Heart left ventricle (tissue), 16 donors: ENCODE measurements around the gene KCND3. TPM values are rescaled to one million over a fixed set of nuclear protein-coding genes. Genes with fewer than 3 reads are reported as not detected.

Experiments
- ATAC-seq, 4 donors: fragments of 200-7000 bp; cut with Tn5 transposase; one replicate each; pipeline ENCODE4 v1.9.1; 2020 to 2022; ENCODE audit warnings: moderate library complexity in 4 of 4, mild to moderate bottlenecking in 3 of 4, moderate number of reproducible peaks in 1 of 4
- DNase-seq, 5 donors: peaks; one replicate each; pipeline ENCODE4 v3.0.0-alpha.2; 2020
- H3K27ac ChIP-seq, 12 donors: fragments of 200-600 bp; sonication (generic) in 4 of 12; one replicate each; pipeline versions ENCODE4 v1.5.0 to v1.8.0; 2016 to 2022; ENCODE audit warnings: mild to moderate bottlenecking in 2 of 12
- H3K27me3 ChIP-seq, 9 donors: fragments of 200-600 bp; sonication (generic) in 2 of 9; one replicate each; pipeline versions ENCODE4 v1.5.1 to v1.8.0; 2016 to 2022; ENCODE audit warnings: mild to moderate bottlenecking in 3 of 9
- H3K36me3 ChIP-seq, 9 donors: fragments of 200-600 bp; sonication (generic) in 2 of 9; one replicate each; pipeline versions ENCODE4 v1.5.0 to v1.8.0; 2018 to 2022; ENCODE audit warnings: mild to moderate bottlenecking in 2 of 9
- H3K4me1 ChIP-seq, 12 donors: fragments of 200-600 bp; sonication (generic) in 4 of 12; one replicate each; pipeline versions ENCODE4 v1.5.0 to v1.8.0; 2016 to 2022; ENCODE audit warnings: mild to moderate bottlenecking in 3 of 12
- H3K4me3 ChIP-seq, 12 donors: fragments of 200-600 bp; sonication (generic) in 4 of 12; one replicate each; pipeline versions ENCODE4 v1.5.0 to v1.8.0; 2017 to 2022; ENCODE audit warnings: mild to moderate bottlenecking in 9 of 12, moderate library complexity in 4 of 12
- H3K9me3 ChIP-seq, 12 donors: fragments of 200-600 bp; sonication (generic) in 4 of 12; one replicate each; pipeline versions ENCODE4 v1.5.0 to v1.8.0; 2016 to 2022; ENCODE audit warnings: mild to moderate bottlenecking in 1 of 12
- POLR2A ChIP-seq, 2 donors: fragments of 450-650 bp; IDR thresholded peaks; one replicate each; pipeline ENCODE4 v1.6.1; 2017; ENCODE audit warnings: antibody characterized with exemption in 2 of 2, mild to moderate bottlenecking in 2 of 2, moderate library complexity in 2 of 2
- WGBS, 4 donors: extraction: QIAGEN DNeasy Blood & Tissue Kit in 2 of 4; methylation state at CpG; one replicate each; pipeline versions ENCODE4 v1.1.5 to v1.1.7; 2013 to 2018; 5-methylcytosine and 5-hydroxymethylcytosine counted together
- intact Hi-C, 10 donors: fragments of 100-400 bp; cut with DNase I; formaldehyde crosslinking; loops; one replicate each; pipeline versions ENCODE4 v1.11.1 to v1.14.2; 2022
- polyA plus RNA-seq, 2 donors: library from polyadenylated mRNA; stranded (reverse); fragments of 200-250 nt; gene quantifications; one replicate each; pipeline ENCODE4 v1.2.3, GENCODE V29; 2013
- total RNA-seq, 9 donors: library from RNA; depleted of rRNA in 2 of 9; stranded (reverse); fragments of >200 nt in 2 of 9; fragmentation: NEBNext Ultra II Directional in 3 of 9; extraction: Animal tissue kit (Norgen Biotek cat#: 25700) in 3 of 9; gene quantifications; one replicate each; pipeline versions ENCODE4 v1.1.0 to v1.2.4, GENCODE V29; 2016 to 2023
- TF ChIP-seq, protein P1 (sequence below), 12 donors: fragments of 200-600 bp; sonication (generic) in 4 of 12; IDR thresholded peaks; one replicate each; pipeline versions ENCODE4 v1.5.0 to v1.8.0; 2018 to 2022; ENCODE audit warnings: antibody characterized with exemption in 12 of 12, mild to moderate bottlenecking in 5 of 12
- donor health status: ischemic (EF 13 %, LVEDD 7.1; RV severe dilation, severe dysfunction).
- donor health status: healthy with polysubstance abuse.
- donor health status: DM: no; HTN: yes; CAD: no.
- donor health status: DM: no; HTN: no; CAD: no.
- donor health status: ischemic (EF 25% LVEDD 6.9; RV normal size, moderate dysfunction).
- donor health status: ischemic (EF 25% LVEDD 5.7; RV mildly dilated, moderate dysfunction).
- donor health status: healthy.
- donor health status: DM: yes; HTN: yes; CAD: no.
- donor health status: ischemic (EF 35%, LVEDD 5.7; RV mildly dilated, moderate dysfunction).
- donor health status: nonischemic (EF 11% LVEDD 7.7; RV severe dilation, severe dysfunction).
- donor health status: DM: yes; HTN: yes; CAD: no.
- donor health status: PGD.
- donor health status: ischemic (EF 29% LVEDD 5.4; RV normal size, mild dysfunction).
- donor health status: nonischemic (EF 23%, LVEDD 6.1; RV moderate dilation, normal function).

Gene KCND3
- total and polyA plus RNA-seq, 11 donors, result 7.2 to 23.0 (median 15.3) TPM

- TF ChIP-seq POLR2A (IDR thresholded peaks at IDR 0.05), result no peak
- TF ChIP-seq, protein P1, sequence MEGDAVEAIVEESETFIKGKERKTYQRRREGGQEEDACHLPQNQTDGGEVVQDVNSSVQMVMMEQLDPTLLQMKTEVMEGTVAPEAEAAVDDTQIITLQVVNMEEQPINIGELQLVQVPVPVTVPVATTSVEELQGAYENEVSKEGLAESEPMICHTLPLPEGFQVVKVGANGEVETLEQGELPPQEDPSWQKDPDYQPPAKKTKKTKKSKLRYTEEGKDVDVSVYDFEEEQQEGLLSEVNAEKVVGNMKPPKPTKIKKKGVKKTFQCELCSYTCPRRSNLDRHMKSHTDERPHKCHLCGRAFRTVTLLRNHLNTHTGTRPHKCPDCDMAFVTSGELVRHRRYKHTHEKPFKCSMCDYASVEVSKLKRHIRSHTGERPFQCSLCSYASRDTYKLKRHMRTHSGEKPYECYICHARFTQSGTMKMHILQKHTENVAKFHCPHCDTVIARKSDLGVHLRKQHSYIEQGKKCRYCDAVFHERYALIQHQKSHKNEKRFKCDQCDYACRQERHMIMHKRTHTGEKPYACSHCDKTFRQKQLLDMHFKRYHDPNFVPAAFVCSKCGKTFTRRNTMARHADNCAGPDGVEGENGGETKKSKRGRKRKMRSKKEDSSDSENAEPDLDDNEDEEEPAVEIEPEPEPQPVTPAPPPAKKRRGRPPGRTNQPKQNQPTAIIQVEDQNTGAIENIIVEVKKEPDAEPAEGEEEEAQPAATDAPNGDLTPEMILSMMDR (IDR thresholded peaks at IDR 0.05), result no peak
- Histone ChIP-seq H3K4me1 (peaks cover 0 to 20% (median 5%) of the 10 kb centered on the region in 12 donors), H3K27me3 (no peaks in the 10 kb centered on the region), H3K9me3 (no peaks in the 10 kb centered on the region), H3K27ac (no peak overlapping the region), H3K36me3 (no peaks in the 10 kb centered on the region), H3K4me3 (no peak overlapping the region)
- ATAC-seq (no peak), DNase-seq (no peak)
- WGBS, 4 donors, result 95 to 96% (median 96%) methylated on average over 2 of the region's 2 CpGs
- intact Hi-C loops, result loop anchor here in 7 of 10 donors (5.0 to 10.0 kb wide), 3 partner anchors 194 to 539 kb away; no protein-coding TSS in a partner anchor
Observed at GRCh38 chr1:111798580-111798979, 190.9 kb downstream of the KCND3 start.

- Histone ChIP-seq H3K9me3 (no peaks in the 10 kb centered on the region), H3K27ac (no peak overlapping the region), H3K36me3 (no peaks in the 10 kb centered on the region), H3K4me3 (no peak overlapping the region), H3K4me1 (peaks cover 0 to 8% (median 0%) of the 10 kb centered on the region in 12 donors), H3K27me3 (no peaks in the 10 kb centered on the region)
- 84 to 90% (median 87%) methylated on average over 6 of the region's 6 CpGs for WGBS, 4 donors
- no peak for ATAC-seq
- no peak for TF ChIP-seq POLR2A (IDR thresholded peaks at IDR 0.05)
- TF ChIP-seq, protein P1 (IDR thresholded peaks at IDR 0.05), result no peak
- DNase-seq, result no peak
- intact Hi-C loops, result loop anchor here in 7 of 10 donors (5.0 to 10.0 kb wide), 3 partner anchors 197 to 542 kb away; no protein-coding TSS in a partner anchor
Observed at GRCh38 chr1:111795401-111795800, 194.1 kb downstream of the KCND3 start.

GRCh38 chr1:111793923-111794322 lies 195.5 kb downstream of the KCND3 start:
- no peak for TF ChIP-seq POLR2A (IDR thresholded peaks at IDR 0.05)
- TF ChIP-seq, protein P1 (IDR thresholded peaks at IDR 0.05), result no peak
- Histone ChIP-seq H3K27me3 (no peaks in the 10 kb centered on the region), H3K4me1 (peaks cover 0 to 8% (median under 1%) of the 10 kb centered on the region in 12 donors), H3K9me3 (no peaks in the 10 kb centered on the region), H3K4me3 (no peak overlapping the region), H3K36me3 (no peaks in the 10 kb centered on the region), H3K27ac (no peak overlapping the region)
- DNase-seq (no peak), ATAC-seq (no peak)
- intact Hi-C loops, result loop anchor here in 5 of 10 donors (5.0 to 10.0 kb wide), 2 partner anchors 541 to 543 kb away; no protein-coding TSS in a partner anchor
- 39 to 81% (median 56%) methylated on average over 2 of the region's 2 CpGs for WGBS, 4 donors

DNA sequence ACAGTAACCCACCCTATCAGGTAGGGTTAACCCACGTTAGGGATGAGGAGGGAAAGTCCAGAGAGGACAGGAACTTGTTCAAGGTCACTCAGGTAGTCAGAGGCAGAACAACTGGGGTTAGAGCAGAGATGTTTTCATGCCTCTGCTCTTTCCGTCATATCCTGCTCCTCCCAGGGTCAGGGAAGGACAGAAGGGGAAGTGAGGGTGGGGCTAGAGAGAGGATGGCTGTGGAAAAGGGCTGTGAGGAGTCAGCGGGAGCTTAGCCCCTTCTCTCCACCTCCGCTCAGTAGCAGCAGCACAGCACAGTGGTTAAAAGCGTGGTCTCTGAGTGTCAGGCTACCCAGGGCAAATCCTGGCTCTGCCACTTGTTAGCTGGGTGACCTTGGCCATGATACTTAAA lies 197.2 kb downstream of the KCND3 start:
- H3K27me3 ChIP-seq, result no peaks in the 10 kb centered on the region
- no peak for TF ChIP-seq POLR2A (IDR thresholded peaks at IDR 0.05)
- TF ChIP-seq, protein P1 (IDR thresholded peaks at IDR 0.05), result no peak
- intact Hi-C loops, result loop anchor here in 5 of 10 donors (5.0 to 10.0 kb wide), 2 partner anchors 543 to 545 kb away; no protein-coding TSS in a partner anchor
- no peaks in the 10 kb centered on the region for H3K36me3 ChIP-seq
- 45 to 56% (median 48%) methylated on average over 5 of the region's 5 CpGs for WGBS, 4 donors
- no peaks in the 10 kb centered on the region for H3K9me3 ChIP-seq
- ATAC-seq, result peak in 3 of 4 donors; percentile 31 to 73 (median 38)
- H3K27ac ChIP-seq, result no peak overlapping the region
- H3K4me3 ChIP-seq, result no peak overlapping the region
- DNase-seq, result no peak
- peaks cover 0 to 8% (median under 1%) of the 10 kb centered on the region in 12 donors for H3K4me1 ChIP-seq
